HG03175 (cell line): ENCODE results near the gene CCDC78.
"Not testable (repeated sequence)": the region's sequence is repeated elsewhere in the genome, so short reads cannot be mapped to it uniquely, and the experiment has no call there.

Experiments
- ATAC-seq: cut with Tn5 transposase; IDR thresholded peaks from one replicate; pipeline ENCODE4 v1.9.1; 2021; ENCODE audit warnings: mild to moderate bottlenecking, moderate library complexity; ENCODE audit not compliant: unreplicated experiment

CCDC78 gene

GRCh38 chr16:761625-762513, 35.6 kb upstream of the CCDC78 start:
- ATAC-seq, result no peak

DNA sequence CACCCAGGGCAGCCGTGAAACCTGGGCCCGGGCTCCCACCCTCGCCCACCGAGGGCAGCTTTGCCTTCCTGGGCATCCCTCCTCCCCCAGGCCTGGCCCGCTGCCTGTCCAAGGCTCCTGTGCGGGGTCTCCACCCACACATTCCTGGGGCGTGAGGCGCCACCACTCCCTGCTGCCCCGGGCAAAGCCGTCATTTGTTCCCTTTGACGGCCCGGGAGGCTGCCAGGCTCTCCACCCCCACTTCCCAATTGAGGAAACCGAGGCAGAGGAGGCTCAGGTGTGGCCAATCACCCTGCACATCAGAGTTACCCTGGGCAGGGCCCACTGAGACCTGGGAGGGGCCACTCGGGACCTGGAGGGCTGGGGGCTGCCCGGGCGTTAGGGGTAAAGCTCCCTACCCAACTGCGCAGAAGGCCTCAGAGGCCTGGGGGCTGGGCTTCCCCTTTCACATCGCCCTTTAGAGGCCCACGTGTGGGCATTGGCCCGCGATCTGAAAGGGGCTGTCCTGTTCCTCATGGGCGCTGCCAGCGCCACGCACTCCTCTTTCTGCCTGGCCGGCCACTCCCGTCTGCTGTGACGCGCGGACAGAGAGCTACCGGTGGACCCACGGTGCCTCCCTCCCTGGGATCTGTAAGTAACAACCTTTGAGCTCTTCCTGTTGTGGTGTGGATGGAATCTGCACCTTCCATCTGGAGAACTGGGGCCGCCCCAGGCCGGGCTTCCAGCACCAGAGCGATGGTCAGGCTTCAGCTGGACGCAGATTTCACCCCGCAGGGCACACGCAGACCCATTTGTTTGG, 34.5 kb upstream of the CCDC78 start, which contains the start of gene MSLN:
Gene MSLN (plus strand): TSS at position 190 of the 799 bp plus-strand sequence. CDS start 1,947 bp downstream, outside the sequence.
- ATAC-seq, result no peak

GRCh38 chr16:760065-760464, 33.8 kb upstream of the CCDC78 start:
- ATAC-seq, result no peak

DNA sequence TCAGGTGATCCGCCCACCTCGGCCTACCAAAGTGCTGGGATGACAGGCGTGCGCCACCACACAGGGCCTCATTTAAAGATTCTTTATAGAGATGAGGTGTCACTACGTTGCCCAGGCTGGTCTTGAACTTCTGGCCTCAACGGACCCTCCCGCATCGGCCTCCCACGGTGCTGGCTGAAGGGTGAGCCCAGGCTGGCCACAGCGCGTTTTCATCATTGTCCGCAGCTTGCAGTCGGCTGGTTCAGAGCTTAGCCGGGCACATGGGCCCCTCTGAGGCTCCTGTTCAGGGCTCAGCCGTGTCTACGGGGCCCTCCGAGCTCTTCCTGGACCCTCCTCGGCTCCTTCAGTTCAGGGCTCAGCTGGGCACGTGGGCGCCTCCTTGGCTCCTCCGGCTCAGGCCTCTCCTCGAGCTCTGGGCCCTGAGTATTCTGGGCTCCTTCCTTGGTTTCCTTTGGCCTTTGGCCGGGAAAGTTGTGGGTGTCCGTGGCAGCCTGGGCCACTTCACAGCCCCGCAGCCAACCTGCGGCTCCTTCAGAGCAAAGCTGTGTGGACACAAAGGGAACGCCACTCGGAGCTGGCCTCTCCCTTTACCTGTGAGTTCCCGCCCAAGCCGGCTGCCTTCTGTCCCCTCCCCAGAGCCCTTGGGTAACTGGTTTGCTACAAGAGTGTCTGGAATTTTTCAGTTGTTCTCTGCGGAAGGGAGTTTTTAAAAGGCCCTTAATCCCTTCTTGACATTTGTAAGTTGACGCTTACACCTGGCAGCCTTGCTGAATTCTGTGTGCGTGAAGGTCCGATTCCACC, 33.1 kb upstream of the CCDC78 start:
- ATAC-seq, result no peak

GRCh38 chr16:756428-756827, 30.2 kb upstream of the CCDC78 start:
- ATAC-seq, result no peak

DNA sequence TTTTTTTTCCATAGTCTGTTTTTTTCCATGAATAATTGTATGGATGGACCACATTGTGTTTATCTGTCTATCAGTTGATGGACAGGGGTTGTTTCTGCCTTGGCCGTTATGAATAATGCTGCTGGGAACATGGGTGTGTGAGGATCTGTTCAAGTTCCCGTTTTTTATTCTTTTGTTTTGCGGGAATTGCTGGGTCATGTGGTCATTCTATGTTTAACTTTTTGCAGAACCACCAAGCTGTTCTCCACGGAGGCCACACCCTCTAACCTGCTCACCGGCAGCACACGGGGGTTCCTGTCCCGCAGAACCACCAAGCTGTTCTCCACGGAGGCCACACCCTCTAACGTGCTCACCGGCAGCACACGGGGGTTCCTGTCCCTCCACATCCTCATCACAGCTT, 28.4 kb upstream of the CCDC78 start:
- no peak for ATAC-seq

GRCh38 chr16:754121-754607, 27.9 kb upstream of the CCDC78 start:
- not testable (repeated sequence) for ATAC-seq

DNA sequence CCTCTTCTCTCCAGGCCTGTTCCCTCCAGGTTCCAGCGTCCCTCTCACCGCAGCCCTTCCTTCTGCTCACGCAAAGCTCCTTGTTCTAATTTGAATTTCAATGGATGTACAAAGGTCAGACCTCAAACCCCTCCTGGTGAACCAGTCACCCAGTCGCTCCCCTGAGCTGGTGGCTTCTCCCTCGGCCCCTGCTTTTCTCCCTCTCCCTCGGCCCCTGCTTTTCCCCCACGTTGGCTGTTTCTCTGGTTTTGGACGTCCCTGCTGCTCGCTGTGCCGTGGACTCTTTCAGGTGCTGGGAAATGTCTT, 25.7 kb upstream of the CCDC78 start:
- no peak for ATAC-seq

DNA sequence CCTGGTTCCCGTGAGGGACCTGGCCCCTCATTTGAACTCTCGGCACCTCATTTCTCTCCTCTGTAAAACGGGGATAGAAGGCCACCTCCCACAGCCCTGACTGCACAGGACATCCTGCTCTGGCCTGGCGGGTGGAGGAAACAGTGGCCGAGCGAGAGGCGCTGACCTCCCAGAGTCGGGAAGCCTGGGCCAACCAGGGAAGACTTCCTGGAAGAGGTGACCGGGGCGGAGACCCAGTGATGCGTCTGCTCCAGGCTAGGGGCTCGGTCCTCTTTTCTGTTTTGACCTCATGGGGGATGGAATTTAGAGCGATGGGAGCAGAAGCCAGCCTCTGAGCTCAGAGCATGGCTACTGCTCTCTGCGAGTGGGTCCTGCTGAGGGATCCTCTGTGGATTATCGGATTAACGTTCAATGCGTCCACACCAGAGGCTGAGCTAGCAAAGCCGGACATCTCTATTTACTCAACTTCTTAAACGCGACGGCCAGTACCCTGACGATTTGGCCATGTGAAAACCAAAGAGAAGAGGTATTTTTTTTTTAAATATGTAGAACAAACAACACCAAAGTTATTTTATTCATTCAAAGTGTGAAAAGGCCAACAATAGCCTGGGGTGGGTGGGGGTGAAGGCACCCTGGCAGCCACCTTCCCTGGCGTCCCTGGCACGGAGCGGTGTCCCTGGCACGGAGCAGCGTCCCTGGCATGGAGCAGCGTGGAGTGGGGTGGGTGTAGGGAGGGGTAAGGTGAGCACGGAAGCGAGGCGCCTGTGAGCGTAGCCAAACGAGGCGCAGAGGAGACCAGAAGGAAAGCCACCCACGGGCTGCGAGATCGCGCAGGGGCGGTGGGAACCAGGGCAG, 25.1 kb upstream of the CCDC78 start:
- ATAC-seq, result no peak

- no peak for ATAC-seq
These were observed 24.2 kb upstream of the CCDC78 start for GRCh38 chr16:750485-750884.

- no peak for ATAC-seq
These were observed 22.8 kb upstream of the CCDC78 start for GRCh38 chr16:749010-749409.

DNA sequence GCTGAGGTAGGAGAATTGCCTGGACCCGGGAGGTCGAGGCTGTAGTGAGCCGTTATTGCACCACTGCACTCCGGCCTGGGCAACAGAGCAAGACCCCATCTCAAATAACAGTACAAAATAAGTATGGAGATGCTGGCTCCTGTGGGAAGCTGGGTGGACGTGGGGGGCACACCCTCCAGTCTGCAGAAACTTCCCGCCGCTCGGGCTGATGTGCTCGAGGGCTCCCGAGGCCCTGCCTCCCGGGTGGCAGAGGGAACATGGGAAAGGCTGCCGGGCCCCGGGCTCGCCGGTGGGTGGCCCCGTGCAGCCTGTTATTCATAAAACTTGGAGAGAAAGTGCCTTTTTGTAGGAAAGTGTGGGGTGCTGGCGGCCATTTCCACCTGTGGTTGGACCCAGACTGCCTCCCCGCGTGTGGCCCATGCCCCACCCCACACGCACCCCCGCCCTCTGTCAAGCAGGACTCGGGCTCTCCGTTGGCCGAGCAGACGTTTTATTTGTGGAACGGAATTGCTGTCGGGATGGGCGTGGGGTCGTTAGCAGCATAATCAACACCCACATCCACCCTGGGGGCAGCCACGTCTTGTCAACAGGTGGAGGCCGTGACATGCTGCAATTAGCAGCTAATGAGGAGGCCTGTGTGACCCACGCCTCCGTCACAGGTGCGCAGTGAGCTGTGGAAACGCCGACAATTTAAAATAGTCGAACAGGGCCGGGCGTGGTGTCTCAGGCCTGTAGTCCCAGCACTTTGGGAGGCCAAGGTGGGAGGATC, 21.9 kb upstream of the CCDC78 start:
- ATAC-seq, result no peak

DNA sequence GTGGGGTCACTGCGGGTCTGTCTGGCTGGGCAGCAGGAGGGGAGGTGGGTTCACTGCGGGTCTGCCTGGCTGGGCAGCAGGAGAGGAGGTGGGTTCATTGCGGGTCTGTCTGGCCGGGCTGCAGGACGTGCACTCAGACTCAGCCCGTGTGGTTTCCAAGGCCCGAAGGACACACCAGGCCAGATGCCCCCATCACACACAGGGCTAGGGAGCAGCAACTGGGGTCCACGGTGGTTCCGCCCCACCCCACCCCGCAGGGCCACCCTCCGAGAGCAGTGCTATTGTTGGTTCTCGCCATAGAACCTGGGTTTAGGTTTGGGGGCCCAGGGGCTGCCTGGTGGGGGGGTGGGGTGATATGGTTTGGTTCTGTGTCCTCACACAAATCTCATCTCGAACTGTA, 20.4 kb upstream of the CCDC78 start:
- no peak for ATAC-seq

GRCh38 chr16:745739-746138, 19.5 kb upstream of the CCDC78 start:
- no peak for ATAC-seq

DNA sequence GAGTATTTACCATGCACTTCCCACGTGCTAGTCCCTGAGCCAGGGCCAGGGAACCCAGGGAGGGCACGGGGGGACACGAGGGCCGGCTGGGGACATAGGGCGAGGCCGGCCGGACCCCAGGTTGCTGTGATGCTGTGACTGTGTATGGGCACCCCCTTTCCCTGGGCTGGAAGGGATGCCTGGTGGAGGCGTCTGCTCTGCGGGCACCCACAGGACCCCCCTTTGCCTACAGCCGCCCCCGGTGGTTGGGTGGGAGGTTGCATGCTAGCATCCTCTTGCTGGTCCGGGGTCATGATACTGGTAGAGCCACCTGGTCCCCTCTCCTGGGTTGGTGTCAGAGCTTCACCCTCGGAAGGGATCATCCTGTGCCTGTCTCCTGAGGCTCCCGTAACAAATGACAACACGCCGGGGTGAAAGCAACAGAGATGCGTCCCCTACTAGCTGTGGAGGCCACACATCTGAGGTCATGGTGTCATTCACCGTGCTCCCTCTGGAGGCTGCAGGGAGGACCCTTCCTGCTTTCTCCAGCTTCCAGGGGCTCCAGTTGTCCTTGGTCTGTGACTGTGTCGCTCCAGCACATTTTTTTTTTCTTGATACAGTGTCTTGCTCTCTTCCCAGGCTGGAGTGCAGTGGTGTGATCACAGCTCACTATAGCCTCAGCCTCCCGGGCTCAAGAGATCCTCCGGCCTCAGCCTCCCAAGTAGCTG, 17.7 kb upstream of the CCDC78 start:
- ATAC-seq, result no peak

DNA sequence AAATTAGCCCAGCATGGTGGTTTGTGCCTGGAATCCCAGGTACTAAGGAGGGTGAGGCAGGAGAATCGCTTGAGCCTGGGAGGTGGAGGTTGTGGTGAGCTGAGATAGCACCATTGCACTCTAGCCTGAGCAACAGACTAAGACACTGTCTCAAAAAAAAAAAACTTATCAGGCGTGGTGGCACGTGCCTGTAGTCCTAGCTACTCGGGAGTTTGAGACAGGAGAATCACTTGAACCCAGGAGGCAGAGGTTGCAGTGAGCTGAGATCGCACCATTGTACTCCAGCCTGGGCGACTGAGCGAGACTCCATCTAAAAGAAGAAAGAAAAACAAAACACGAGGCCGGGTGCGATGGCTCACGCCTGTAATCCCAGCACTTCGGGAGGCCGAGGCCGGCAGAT, 16.7 kb upstream of the CCDC78 start:
- not testable (repeated sequence) for ATAC-seq

DNA sequence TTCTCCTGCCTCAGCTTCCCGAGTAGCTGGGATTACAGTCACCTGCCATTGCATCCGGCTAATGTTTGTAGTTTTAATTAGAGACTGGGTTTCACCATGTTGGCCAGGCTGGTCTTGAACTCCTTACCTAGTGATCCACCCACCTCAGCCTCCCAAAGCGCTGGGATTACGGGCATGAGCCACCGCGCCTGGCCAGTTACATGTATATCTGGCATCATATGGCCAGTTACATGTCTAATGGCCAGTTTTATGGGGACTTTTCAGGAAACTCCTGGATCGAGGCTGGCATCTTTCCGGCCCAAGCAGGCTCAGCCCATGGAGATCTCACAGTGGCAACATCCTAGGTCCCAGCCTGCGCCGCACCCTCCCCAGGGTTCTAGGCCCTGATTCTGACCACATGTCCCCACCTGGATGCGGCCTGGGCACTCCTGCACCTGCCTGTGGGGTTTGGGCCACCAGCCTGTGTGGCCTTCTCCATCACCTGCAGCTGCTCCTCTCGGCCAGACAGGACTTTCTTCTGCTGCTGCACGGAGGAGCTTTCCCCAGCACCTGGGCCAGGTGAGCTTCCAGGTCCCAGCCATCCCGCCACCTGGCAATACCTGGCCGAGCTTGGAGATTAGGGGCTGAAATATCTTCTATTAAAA, 15.9 kb upstream of the CCDC78 start:
- no peak for ATAC-seq

DNA sequence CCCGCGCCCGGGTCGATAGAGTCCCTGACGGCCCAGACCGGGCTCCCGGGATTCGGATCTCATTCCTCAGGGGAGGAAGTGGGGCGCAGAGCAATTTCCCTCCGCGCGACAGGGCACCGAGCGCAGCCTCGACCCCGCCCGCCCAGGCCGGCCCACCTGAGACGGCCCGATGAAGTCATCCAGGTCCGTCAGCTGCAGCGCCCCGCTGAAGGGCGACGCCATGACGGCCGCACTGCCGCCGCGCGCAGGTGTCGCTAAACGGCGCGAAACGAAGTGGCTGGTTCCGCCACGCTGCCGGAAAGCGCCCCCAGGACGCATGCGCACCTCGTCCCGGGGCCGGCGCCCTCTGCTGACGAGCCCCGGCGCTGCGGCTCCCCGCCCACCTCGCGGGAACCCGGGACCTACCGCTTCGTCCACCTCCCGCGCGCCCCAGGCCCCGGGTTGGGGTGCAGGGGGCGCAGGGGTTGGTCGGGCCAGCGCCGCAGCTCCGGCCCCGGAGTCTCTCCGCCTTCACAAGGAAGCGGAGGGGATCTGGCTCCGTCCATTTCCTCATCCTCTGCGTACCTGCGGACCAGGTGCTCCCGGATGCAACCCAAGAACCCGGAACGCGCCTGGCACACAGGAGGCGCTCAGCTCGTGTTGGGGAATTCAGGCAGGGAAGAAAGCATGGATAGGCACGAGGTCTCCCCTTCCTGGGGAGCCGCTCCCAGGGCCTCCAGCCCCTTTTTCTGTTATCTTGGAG, 14.7 kb upstream of the CCDC78 start, which contains the start of gene CIAO3:
Gene CIAO3 (minus strand): TSS at position 234 of the 742 bp plus-strand sequence. CDS start 12 bp downstream, at position 222.
- peak; percentile 68 for ATAC-seq
